ENCODE results near the gene COL6A1. TPM values are rescaled to one million over a fixed set of nuclear protein-coding genes. Genes with fewer than 3 reads are reported as not detected.
A peak's percentile ranks its signal among the peaks of the same experiment; 100 is the strongest.

The COL6A1 gene
- 1.2 TPM for polyA plus RNA-seq (2013)

GRCh38 chr21:45981151-45982091, at the start of gene COL6A1:
Gene COL6A1 (plus strand): TSS chr21:45981770. CDS start chr21:45981851, 81 bp downstream.
- peaks cover 0 to 29% (median 22%) of the 10 kb centered on the region in 4 experiments for H3K4me1 ChIP-seq (ENCODE audit: control extremely low read depth in 1 of 4, control insufficient read depth in 4 of 4, insufficient read depth in 4 of 4, low read length in 3 of 4)
- ChIA-PET CTCF (no interaction called here), POLR2A (no interaction called here)
- under 1% methylated on average over 37 of the region's 63 CpGs for WGBS (ENCODE audit: insufficient coverage)
- peak; percentile 88 to 95 (median 94) for DNase-seq
- no peak within 1 kb of the TSS for H3K27ac ChIP-seq (ENCODE audit: insufficient read depth in 1 of 2, low read depth in 1 of 2, low read length in 2 of 2, poor library complexity in 1 of 2, severe bottlenecking in 2 of 2)
- H3K9me3 ChIP-seq (ENCODE audit: control extremely low read depth in 1 of 5, control insufficient read depth in 4 of 5, insufficient read depth in 2 of 5, low read depth in 1 of 5, low read length in 4 of 5), result no peaks in the 10 kb centered on the region
- H3K27me3 ChIP-seq (replicated peaks in 2 of 5; ENCODE audit: control insufficient read depth in 4 of 5, insufficient read depth in 5 of 5, low read length in 4 of 5), result peaks cover 0 to 79% (median 14%) of the 10 kb centered on the region in 5 experiments
- peak within 1 kb of the TSS; percentile 18 to 76 (median 54) for H3K4me3 ChIP-seq (ENCODE audit: control insufficient read depth in 1 of 7, extremely low read depth in 1 of 7, insufficient read depth in 4 of 7, low read depth in 2 of 7, low read length in 6 of 7)
- no peaks in the 10 kb centered on the region for H3K36me3 ChIP-seq (ENCODE audit: control insufficient read depth in 4 of 4, insufficient read depth in 4 of 4, low read length in 3 of 4)

- no peak for DNase-seq
- Histone ChIP-seq H3K36me3 (ENCODE audit: control insufficient read depth in 4 of 4, insufficient read depth in 4 of 4, low read length in 3 of 4) (peaks cover 0 to 3% (median 0%) of the 10 kb centered on the region in 4 experiments), H3K27ac (ENCODE audit: insufficient read depth in 1 of 2, low read depth in 1 of 2, low read length in 2 of 2, poor library complexity in 1 of 2, severe bottlenecking in 2 of 2) (no peak overlapping the region), H3K4me1 (ENCODE audit: control extremely low read depth in 1 of 4, control insufficient read depth in 4 of 4, insufficient read depth in 4 of 4, low read length in 3 of 4) (no peaks in the 10 kb centered on the region), H3K4me3 (ENCODE audit: control insufficient read depth in 1 of 7, extremely low read depth in 1 of 7, insufficient read depth in 4 of 7, low read depth in 2 of 7, low read length in 6 of 7) (no peak overlapping the region), H3K27me3 (replicated peaks in 2 of 5; ENCODE audit: control insufficient read depth in 4 of 5, insufficient read depth in 5 of 5, low read length in 4 of 5) (no peaks in the 10 kb centered on the region), H3K9me3 (ENCODE audit: control extremely low read depth in 1 of 5, control insufficient read depth in 4 of 5, insufficient read depth in 2 of 5, low read depth in 1 of 5, low read length in 4 of 5) (peaks cover 0 to 55% (median 38%) of the 10 kb centered on the region in 5 experiments)
- ChIA-PET CTCF (interaction anchor here (0.9 kb wide), 1 partner anchor 12 kb away, joined by 3 read pairs; no protein-coding TSS in a partner anchor), POLR2A (no interaction called here)
- 79% methylated on average over 8 of the region's 9 CpGs for WGBS (ENCODE audit: insufficient coverage)
These were observed 48.6 kb upstream of the COL6A1 start for GRCh38 chr21:45932922-45933502.

DNA sequence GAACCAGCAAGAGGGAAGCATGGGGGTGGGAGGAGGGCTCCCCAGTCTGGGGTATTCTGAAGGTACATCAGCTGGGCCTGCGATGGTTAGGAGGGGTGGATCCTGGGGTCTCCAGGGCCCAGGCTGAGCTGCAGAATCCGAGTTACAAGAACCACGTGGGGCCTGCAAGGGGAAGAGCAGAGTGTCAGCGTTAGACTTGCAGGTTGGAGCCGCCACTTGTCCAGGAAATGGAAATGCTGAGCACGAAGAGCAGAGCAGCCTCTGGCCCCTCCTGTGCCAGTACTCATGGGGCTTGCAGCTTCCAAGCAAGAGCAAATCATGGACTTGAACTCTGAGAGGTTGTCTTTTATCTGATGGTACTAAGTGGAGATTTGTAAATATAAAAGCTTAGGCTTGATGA, 47.5 kb upstream of the COL6A1 start:
- H3K9me3 ChIP-seq (ENCODE audit: control extremely low read depth in 1 of 5, control insufficient read depth in 4 of 5, insufficient read depth in 2 of 5, low read depth in 1 of 5, low read length in 4 of 5), result peaks cover 0 to 61% (median 38%) of the 10 kb centered on the region in 5 experiments
- H3K36me3 ChIP-seq (ENCODE audit: control insufficient read depth in 4 of 4, insufficient read depth in 4 of 4, low read length in 3 of 4), result peaks cover 0 to 3% (median 0%) of the 10 kb centered on the region in 4 experiments
- ChIA-PET POLR2A (no interaction called here), CTCF (interaction anchor here (0.9 kb wide), 1 partner anchor 13 kb away, joined by 3 read pairs; no protein-coding TSS in a partner anchor)
- H3K27me3 ChIP-seq (replicated peaks in 2 of 5; ENCODE audit: control insufficient read depth in 4 of 5, insufficient read depth in 5 of 5, low read length in 4 of 5), result no peaks in the 10 kb centered on the region
- no peaks in the 10 kb centered on the region for H3K4me1 ChIP-seq (ENCODE audit: control extremely low read depth in 1 of 4, control insufficient read depth in 4 of 4, insufficient read depth in 4 of 4, low read length in 3 of 4)
- H3K27ac ChIP-seq (ENCODE audit: insufficient read depth in 1 of 2, low read depth in 1 of 2, low read length in 2 of 2, poor library complexity in 1 of 2, severe bottlenecking in 2 of 2), result no peak overlapping the region
- WGBS (ENCODE audit: insufficient coverage), result 87% methylated on average over 5 of the region's 6 CpGs
- DNase-seq, result no peak
- no peak overlapping the region for H3K4me3 ChIP-seq (ENCODE audit: control insufficient read depth in 1 of 7, extremely low read depth in 1 of 7, insufficient read depth in 4 of 7, low read depth in 2 of 7, low read length in 6 of 7)

DNA sequence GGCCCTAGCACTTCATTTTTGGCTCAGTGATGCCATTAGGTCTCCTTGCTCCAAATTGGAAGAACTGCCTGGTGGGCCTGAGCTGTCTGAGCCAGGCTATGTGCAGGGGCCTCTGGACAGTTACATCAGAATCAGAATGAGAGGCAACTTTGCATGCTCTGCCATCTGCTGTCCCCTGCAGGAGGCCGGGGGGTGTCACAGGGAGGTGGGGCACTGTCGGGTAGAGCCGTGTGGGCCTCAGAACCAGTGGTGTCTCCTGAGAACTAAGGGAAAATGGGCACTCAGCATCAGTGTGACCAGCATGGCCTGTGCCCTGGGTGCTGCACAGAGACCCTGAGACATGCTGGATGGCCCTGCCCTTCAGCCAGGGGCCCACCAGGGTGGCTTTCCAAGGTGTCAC, 47.0 kb upstream of the COL6A1 start:
- WGBS (ENCODE audit: insufficient coverage), result 90% methylated on average over 3 of the region's 3 CpGs

GRCh38 chr21:45935628-45936027, 45.9 kb upstream of the COL6A1 start:
- no CpG with 5 or more reads among the region's 3 CpGs for WGBS (ENCODE audit: insufficient coverage)
- DNase-seq, result peak; percentile 59 to 82 (median 78)
- Histone ChIP-seq H3K27me3 (replicated peaks in 2 of 5; ENCODE audit: control insufficient read depth in 4 of 5, insufficient read depth in 5 of 5, low read length in 4 of 5) (no peaks in the 10 kb centered on the region), H3K36me3 (ENCODE audit: control insufficient read depth in 4 of 4, insufficient read depth in 4 of 4, low read length in 3 of 4) (peaks cover 0 to 3% (median under 1%) of the 10 kb centered on the region in 4 experiments), H3K4me1 (ENCODE audit: control extremely low read depth in 1 of 4, control insufficient read depth in 4 of 4, insufficient read depth in 4 of 4, low read length in 3 of 4) (no peaks in the 10 kb centered on the region), H3K9me3 (ENCODE audit: control extremely low read depth in 1 of 5, control insufficient read depth in 4 of 5, insufficient read depth in 2 of 5, low read depth in 1 of 5, low read length in 4 of 5) (peaks cover 0 to 67% (median 38%) of the 10 kb centered on the region in 5 experiments), H3K27ac (ENCODE audit: insufficient read depth in 1 of 2, low read depth in 1 of 2, low read length in 2 of 2, poor library complexity in 1 of 2, severe bottlenecking in 2 of 2) (no peak overlapping the region), H3K4me3 (ENCODE audit: control insufficient read depth in 1 of 7, extremely low read depth in 1 of 7, insufficient read depth in 4 of 7, low read depth in 2 of 7, low read length in 6 of 7) (no peak overlapping the region)
- ChIA-PET POLR2A (no interaction called here), CTCF (interaction anchor here (0.6 kb wide), 1 partner anchor 56 kb away, joined by 3 read pairs; no protein-coding TSS in a partner anchor)

More for the DNA sequence above, 47.0 kb upstream of the COL6A1 start:
- H3K36me3 ChIP-seq (ENCODE audit: control insufficient read depth in 4 of 4, insufficient read depth in 4 of 4, low read length in 3 of 4), result peaks cover 0 to 3% (median 0%) of the 10 kb centered on the region in 4 experiments
- no peaks in the 10 kb centered on the region for H3K27me3 ChIP-seq (replicated peaks in 2 of 5; ENCODE audit: control insufficient read depth in 4 of 5, insufficient read depth in 5 of 5, low read length in 4 of 5)
- ChIA-PET POLR2A (no interaction called here), CTCF (no interaction called here)
- H3K27ac ChIP-seq (ENCODE audit: insufficient read depth in 1 of 2, low read depth in 1 of 2, low read length in 2 of 2, poor library complexity in 1 of 2, severe bottlenecking in 2 of 2), result no peak overlapping the region
- DNase-seq, result no peak
- peaks cover 0 to 63% (median 38%) of the 10 kb centered on the region in 5 experiments for H3K9me3 ChIP-seq (ENCODE audit: control extremely low read depth in 1 of 5, control insufficient read depth in 4 of 5, insufficient read depth in 2 of 5, low read depth in 1 of 5, low read length in 4 of 5)
- no peak overlapping the region for H3K4me3 ChIP-seq (ENCODE audit: control insufficient read depth in 1 of 7, extremely low read depth in 1 of 7, insufficient read depth in 4 of 7, low read depth in 2 of 7, low read length in 6 of 7)
- no peaks in the 10 kb centered on the region for H3K4me1 ChIP-seq (ENCODE audit: control extremely low read depth in 1 of 4, control insufficient read depth in 4 of 4, insufficient read depth in 4 of 4, low read length in 3 of 4)

- Histone ChIP-seq H3K9me3 (ENCODE audit: control extremely low read depth in 1 of 5, control insufficient read depth in 4 of 5, insufficient read depth in 2 of 5, low read depth in 1 of 5, low read length in 4 of 5) (peaks cover 0 to 63% (median 38%) of the 10 kb centered on the region in 5 experiments), H3K4me3 (ENCODE audit: control insufficient read depth in 1 of 7, extremely low read depth in 1 of 7, insufficient read depth in 4 of 7, low read depth in 2 of 7, low read length in 6 of 7) (no peak overlapping the region), H3K27ac (ENCODE audit: insufficient read depth in 1 of 2, low read depth in 1 of 2, low read length in 2 of 2, poor library complexity in 1 of 2, severe bottlenecking in 2 of 2) (no peak overlapping the region), H3K36me3 (ENCODE audit: control insufficient read depth in 4 of 4, insufficient read depth in 4 of 4, low read length in 3 of 4) (peaks cover 0 to 3% (median under 1%) of the 10 kb centered on the region in 4 experiments), H3K4me1 (ENCODE audit: control extremely low read depth in 1 of 4, control insufficient read depth in 4 of 4, insufficient read depth in 4 of 4, low read length in 3 of 4) (no peaks in the 10 kb centered on the region), H3K27me3 (replicated peaks in 2 of 5; ENCODE audit: control insufficient read depth in 4 of 5, insufficient read depth in 5 of 5, low read length in 4 of 5) (no peaks in the 10 kb centered on the region)
- WGBS (ENCODE audit: insufficient coverage), result 94% methylated on average over 16 of the region's 17 CpGs
- no peak for DNase-seq
- POLR2A ChIA-PET, result no interaction called here
- CTCF ChIA-PET, result no interaction called here
These were observed 43.7 kb upstream of the COL6A1 start for GRCh38 chr21:45937721-45938452.
